Measurements from ENCODE around the gene DENND1B.
"Not testable (repeated sequence)": the region's sequence is repeated elsewhere in the genome, so short reads cannot be mapped to it uniquely, and the experiment has no call there.

The DENND1B gene

DNA sequence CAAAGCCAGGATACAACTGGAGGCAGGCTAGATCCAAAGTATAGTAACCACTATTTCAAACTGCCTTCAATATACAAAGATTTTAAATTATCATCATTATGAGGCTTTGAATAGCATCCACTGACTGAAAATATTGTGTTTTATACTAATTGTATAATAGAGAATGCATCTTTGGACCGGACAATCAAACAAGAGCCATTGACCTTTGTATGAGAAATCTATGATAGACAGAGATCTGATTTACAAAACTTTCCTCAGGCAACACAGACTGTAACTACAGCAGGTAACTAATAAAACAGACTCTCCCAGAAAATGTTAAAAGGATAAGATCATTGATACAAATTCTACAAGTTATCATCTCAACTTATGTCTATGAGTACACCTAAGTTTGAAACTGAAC, 152.9 kb downstream of the DENND1B start:
- no peak for DNase-seq (ENCODE audit: low read depth)

DNA sequence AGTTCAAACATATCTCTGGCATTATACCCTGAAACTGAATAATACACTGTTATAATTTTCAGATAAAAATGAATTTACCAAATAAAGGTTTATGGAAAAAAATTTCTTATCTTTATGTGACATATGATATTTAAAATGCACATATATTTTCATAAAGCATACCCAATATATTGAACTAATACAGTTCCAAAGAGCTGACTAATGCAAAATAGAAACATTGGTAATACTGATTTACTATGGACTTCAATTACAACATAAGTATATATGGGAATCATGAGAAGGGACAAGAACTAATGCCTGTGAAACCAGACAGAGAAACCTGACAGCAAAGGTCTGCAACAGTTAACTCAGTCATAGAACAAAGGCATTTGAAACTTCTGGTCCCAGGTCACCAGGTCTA, 153.5 kb downstream of the DENND1B start:
- no peak for DNase-seq (ENCODE audit: low read depth)

DNA sequence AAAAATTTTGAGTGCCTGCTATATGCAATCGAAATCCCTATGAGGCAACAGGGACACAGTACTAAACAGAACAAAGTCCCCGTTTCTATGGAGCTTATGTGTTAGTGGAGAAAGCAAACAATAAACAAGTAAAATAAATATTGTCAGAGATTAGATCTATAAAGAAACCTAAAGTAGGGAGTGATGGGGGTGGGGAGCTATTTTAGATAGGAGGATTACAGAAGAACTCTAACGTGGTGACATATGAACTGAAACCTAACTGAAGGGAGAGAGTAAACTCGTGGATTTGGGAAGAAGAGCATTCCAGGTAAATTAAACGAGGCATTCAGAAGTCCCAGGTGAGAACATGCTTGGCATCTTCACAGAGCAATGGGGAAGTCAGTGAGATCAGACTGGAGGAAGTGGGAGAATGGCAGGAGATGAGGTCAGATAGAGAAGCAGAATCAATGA, 154.5 kb downstream of the DENND1B start:
- DNase-seq (ENCODE audit: low read depth): no peak

DNA sequence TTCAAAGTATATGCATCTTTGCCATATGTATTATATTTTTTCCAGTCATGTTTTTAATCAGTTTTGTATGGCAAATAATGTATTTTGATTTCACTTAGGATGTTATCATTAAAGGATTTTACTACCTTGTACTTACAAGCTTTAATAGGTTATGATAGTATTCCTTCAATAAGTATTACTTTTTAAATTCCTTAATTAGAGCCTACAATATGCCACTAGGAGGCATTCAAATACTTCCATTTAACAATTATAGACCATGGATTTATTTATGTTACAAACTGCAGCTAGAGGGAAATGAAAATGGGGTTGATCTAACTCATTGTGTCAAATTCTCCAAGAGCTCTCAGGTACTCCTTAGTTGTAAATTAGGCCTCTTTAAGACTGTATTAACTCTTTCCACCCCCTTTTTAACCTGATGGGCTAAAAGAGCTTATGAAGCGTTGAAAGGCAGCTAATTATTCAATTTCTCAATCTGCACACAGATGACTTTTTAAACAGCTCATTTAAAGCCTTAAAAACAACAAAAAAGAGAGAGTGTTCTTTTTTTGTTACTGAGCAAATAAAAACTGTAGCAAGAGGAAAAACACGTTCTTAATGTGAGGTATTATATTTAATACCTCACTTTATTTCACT, 156.2 kb downstream of the DENND1B start:
- DNase-seq (ENCODE audit: low read depth): no peak

DNA sequence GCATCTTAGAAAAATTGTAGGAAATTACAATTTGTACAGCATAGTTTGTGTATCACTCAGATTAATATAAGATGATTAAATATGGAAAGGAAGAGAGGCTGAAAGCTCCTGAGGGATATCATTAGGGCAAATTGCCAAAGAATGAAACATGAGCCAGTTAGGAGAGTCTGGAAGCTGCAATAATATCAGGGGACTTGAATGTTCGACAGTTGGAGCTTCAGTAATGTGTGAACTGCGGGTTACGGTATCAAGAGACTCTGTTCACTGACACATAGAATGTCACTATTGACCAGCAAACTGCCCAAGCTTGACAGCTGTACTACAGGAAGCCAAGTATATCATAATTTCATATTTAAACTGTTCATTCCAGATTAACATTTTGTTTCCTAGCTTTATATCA, 157.2 kb downstream of the DENND1B start:
- no peak for DNase-seq (ENCODE audit: low read depth)

DNA sequence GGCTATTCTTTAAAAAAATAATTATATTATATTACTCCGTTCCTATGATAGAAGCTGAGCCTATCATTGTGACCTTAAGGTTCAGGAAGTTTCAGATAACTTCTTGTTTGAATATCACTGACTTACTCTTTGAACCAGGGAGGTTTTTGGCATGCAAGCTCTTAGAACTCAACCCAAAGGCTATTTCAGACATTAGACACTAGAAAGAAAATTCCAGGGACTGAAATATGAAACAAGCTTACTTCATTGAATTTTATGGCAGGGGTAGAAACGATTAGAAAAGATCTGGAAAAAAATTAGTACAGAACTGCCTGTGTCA, 159.6 kb downstream of the DENND1B start:
- DNase-seq (ENCODE audit: low read depth): no peak

DNA sequence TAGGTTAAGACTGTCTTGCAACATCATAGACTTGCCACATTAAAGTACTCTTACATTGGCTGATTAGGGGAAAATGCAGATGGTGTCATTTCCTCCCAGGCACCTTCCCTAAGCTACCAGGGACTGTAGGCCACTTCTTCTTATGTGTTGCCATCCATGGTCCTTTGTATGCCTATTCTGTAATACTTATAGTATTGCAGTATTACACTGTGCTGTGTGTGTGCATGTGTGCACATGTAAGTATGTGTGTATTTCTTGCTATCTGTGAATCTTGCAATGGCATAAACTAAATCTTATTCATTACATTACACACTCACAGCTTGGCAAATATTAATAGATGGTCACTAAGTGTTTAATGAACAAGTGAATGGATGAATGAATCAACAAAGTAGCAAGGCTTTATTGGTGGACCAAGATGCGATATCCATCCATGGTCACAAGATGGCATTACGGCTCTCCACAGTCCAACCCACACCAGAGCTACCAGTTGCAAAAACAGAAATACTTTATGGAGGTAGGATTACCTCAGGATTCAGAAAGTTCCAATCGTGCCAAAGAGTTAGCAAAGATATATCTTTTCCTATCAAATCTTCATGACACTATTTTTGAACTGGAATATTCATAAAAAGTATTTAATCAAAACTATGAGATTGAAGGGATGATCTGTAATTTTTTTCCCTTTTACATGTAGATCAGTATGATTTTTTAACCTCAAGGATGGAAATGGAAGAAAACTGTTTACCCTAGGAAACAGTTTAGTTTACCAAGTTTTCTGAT, 160.2 kb downstream of the DENND1B start:
- no peak for DNase-seq (ENCODE audit: low read depth)

DNA sequence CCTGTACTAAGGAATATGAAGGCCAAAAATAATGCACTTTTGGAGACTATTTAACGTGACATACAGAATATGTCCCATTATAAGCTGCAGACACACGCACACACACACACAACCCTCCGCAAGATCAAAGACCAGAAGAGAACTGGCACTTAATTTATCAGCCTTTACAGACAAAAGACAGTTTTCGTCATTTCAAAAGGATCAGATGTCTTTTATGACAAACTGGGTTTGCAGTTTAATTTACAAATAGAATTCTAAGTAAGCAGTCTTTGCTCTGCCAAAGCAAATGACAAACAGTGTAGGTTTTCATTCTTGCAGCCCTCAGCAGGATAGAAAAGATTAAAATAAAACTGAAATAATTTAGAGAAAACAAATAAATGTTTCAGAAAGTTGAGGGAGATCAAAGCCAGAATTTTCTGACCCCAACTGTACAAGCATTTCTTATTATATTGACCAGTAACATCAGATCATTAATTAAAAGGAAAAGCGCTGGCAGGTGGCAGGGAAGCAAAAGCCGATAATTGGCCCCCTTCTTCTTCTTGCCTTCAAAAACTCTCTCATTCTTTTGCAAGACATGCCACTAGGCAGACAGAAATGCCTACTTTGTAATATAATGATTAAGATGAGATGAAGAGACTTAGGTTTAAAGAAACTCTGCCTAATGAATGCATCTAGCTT, 169.0 kb downstream of the DENND1B start:
- no peak for DNase-seq (ENCODE audit: low read depth)

DNA sequence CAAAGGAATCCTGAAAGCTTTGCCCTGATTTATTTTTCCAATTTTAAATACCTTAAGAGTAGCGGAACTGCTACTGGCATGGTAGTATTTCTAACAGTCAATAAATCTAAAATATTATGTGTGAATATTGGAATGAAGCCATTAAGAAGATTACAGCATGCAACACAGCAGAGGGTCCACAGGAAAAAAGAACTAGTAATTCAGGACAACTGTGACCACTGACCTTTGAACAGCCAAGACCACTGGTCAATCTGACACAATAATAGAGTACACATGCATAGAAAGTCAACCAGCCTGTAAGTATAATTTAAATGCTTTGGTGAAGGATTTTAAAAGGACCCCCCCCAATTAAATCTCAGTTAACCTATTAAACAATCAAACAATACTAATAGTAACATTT, 171.0 kb downstream of the DENND1B start:
- no peak for DNase-seq (ENCODE audit: low read depth)

DNA sequence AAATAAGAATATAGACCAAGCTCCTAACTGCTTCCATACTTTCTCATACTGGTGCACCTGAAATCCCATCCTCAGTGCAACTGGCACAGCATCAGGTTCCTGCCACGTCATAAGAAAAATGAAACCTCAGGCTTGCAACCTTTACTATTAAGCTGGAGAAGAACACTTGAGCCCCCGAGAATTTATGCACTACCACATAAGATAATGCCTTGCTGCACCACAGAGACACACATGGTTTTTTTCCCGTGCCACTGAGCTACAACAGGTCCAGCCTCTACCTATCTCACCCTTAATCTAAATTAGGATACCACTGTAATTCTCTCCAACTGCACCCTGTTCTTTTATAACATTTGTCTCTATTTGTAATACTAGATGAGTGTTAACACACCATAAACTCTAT, 174.5 kb downstream of the DENND1B start:
- DNase-seq (ENCODE audit: low read depth): no peak

DNA sequence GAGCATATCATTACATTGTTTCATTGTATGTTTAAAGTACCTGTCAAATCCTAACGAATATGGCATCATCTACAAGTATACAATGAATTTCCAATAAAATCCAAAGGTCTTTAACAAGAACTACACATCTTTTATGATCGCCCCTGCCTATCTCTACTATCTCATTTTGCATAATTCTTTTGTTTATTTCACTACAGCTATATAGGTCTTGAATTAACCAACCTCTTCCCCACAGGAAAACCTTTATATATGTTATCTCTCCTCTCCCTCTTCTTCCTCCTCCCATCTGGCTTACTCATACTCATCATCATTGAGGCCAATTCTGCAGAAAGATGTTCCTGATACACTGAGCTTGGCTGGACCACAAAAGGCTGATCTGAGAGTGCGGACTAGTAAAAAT, 175.5 kb downstream of the DENND1B start:
- DNase-seq (ENCODE audit: low read depth): no peak

DNA sequence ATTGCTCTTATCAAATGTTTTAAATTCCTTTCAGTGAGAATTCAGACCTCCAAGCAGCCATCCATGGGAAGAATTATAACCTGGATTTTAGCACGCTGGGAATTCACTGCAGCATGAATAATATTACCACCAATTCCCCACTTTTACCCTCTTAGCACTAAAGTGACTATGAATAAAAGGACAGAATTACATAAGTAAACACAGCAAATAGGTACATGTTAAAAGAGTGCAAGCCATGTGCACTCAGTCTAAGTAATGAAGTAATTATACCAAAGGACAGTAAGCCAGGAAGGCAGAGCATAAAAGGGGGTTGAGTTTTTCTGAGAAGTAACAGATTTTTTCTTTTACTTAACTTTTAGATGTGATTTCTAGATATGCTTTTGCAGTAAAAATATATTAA, 176.3 kb downstream of the DENND1B start:
- no peak for DNase-seq (ENCODE audit: low read depth)

DNA sequence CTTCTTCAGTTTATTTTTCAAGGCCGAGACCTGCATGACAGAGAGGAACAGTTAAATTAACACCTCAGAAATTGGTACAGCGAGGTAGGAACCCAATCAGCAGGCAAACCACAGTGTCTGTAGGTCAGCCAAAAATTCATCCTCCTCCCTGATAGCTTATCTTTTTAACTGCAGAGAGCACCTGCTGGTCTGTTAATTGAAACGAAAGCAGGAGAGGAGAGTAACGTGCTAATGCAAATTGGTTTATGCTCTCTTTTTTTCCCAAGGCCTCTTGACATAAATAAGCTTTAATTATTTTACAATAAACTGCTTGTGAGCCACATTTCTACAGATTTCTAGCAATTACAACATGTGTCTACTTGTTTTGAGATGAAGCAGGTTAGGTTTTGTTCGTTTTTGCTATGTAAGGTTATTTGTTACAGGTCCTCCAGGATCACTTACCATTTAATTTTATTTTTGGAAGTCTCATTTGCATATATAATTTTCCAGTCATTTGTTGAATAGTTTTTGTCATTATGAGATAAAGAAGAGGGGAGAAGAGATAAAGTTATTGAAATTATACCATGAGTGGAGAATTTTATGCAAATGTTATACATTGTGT, 179.9 kb downstream of the DENND1B start:
- no peak for DNase-seq (ENCODE audit: low read depth)

DNA sequence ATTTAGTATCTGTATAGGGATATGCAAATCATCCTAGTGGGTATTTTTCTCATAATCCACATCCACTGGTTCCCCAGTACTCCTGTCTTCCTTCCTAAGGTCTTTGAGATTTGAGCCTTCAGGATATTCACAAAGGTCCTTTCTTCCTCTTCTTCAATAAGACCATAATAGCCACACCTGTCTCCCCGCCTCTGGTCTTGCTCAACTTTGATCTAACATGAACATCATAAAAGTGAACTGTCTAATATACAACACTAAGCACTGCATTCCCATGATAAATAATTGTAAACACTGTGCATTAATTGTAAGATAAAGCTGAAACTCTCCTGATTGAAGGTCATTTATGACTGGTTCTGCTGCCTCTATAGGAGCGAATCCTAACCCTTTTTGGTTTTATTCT, 184.6 kb downstream of the DENND1B start:
- no peak for DNase-seq (ENCODE audit: low read depth)

DNA sequence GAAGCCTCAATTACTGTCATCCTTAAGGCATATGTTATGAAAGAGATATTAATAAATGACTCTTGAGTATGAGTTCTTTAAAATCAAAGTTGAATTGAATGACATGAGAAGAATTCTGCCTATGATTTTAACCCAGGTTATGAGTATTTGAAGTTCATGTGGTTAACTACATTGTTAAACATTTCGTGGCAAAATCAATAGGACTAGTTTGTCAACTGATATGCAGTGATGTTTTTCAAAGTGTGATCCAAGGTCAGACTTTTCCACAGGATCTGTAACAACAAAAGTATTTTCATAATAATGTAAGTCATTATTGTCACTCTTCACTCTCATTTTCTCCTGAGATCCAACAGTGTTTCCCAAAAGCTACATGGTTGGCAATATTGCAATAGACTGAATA, 189.5 kb downstream of the DENND1B start:
- DNase-seq (ENCODE audit: low read depth): no peak

DNA sequence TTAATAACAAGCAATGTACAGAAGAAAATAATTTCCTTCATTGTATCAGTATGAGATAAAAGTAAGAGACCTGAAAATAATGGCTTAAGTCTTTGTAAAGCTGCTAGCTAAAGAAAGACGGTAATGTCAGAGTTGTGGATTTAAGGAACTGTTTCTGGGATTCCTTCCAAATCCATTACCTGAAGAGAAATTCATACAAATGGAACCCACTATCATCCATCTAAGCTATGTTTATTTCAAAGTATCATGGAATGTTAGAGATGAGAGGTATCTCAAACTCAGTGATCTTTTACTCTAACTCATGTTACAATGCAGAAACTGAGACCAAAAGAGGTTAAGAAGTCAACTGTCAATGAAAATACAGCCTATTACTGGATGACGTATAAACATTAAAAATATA, 197.7 kb downstream of the DENND1B start:
- DNase-seq (ENCODE audit: low read depth): no peak

DNA sequence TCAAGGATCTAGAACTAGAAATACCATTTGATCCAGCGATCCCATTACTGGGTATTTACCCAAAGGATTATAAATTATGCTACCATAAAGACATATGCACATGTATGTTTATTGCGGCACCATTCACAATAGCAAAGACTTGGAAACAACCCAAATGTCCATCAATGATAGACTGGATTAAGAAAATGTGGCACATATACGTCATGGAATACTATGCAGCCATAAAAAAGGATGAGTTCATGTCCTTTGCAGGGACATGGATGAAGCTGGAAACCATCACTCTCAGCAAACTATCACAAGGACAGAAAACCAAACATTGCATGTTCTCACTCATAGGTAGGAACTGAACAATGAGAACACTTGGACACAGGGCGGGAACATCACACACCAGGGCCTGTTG, 199.7 kb downstream of the DENND1B start:
- DNase-seq (ENCODE audit: low read depth): not testable (repeated sequence)

DNA sequence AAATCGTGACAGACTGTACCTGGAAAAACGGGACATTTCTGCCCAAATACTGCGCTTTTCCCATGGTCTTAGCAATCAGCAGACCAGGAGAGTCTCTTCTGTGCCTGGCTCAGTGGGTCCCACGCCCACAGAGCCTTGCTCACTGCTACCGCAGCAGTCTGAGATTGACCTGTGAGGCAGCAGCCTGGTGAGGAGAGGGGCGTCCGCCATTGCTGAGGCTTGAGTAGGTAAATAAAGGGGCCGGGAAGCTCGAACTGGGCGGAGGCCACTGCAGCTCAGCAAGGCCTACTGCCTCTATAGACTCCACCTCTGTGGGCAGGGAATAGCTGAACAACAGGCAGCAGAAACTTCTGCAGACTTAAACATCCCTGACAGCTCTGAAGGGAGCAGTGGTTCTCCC, 203.1 kb downstream of the DENND1B start:
- DNase-seq (ENCODE audit: low read depth): no peak

DNA sequence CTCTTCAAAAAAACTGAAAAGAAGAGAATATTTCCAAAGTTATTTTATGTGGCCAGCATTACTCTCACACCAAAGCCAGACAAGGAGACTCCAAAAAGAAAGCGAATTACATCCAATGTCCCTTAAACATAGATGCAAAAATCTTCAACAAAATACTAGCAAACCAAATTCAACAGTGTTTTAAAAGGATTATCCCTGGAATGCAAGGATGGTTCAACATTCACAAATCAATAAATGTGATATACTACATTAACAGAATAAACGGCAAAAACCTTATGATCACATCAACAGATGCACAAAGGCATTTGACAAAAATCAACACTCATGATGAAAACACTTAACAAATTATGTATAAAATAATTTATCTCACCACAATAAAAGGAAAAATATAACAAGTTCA, 207.8 kb downstream of the DENND1B start:
- no peak for DNase-seq (ENCODE audit: low read depth)

DNA sequence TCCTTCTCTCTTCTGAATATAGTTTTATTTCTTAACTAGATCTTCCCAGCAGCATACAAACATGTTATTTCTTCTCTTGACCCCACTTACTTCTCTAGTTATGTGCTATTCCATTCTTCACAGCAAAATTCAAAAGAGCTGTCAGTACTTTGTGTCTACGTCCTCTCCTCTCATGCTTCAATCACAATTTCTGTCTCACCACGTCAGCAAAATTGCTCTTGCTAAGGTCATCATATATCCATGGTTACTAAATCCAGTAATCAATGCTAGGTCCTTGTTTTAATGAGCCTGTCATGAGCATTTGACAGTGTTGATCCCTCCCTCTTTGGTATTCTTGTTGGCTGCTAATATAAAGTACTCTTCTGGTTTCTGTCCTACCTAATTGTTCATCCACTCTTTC, 214.2 kb downstream of the DENND1B start:
- DNase-seq (ENCODE audit: low read depth): no peak

DNA sequence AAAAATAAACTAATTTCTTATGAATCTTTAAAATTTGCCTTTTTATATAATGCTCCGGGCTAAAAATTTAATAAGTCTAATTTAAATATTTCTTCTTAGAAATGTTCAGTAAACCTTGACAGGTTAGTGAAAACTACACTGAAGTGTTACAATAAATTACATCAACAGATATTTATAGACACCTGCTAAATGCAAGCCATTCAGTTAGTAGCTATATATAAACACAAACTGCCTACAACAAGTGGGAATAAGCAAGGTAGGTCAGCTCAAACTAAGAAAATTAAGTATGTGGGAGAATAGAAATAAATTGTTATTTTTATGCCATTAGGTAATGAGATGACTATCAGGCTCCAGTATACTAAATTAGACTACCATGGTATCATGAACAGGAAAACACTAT, 215.6 kb downstream of the DENND1B start:
- DNase-seq (ENCODE audit: low read depth): no peak

DNA sequence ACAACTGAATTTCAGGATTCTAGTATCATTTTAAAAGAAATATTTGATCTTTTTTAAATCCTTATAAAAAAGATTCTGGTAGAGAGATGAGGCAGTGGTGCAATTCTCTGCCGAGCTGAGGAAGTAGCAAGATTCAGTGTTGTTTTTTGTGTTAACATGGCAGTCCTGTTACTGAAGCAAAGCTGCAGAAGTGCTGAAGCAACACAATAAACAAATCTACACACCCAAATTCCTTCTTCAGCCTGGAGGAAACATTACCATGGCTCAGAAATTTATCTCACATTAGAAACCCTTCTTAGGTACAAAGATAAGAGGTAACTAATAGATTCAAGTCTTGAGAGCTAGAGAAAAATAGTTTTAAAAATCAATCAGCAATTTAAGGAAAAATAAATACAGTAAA, 216.0 kb downstream of the DENND1B start:
- DNase-seq (ENCODE audit: low read depth): no peak

DNA sequence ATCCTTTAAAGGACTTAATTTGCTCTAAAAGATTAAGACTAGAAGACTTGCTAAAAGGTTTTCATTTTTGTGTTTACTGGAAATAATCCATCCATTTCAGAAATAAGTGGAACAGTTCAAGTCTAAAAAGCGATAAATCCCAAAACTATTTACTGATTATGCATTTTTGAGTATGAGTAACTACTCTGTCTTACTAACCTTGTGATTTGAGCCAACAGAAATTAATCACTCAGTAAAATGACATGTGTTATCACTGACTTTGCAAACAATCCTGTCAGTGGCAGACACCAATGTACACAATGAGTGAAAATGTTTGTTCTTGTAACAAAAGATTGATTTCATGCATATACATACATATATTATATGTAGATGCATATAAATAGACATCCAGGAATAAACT, 218.0 kb downstream of the DENND1B start:
- no peak for DNase-seq (ENCODE audit: low read depth)
